ENCODE measurements around the gene JARID2.

DNA sequence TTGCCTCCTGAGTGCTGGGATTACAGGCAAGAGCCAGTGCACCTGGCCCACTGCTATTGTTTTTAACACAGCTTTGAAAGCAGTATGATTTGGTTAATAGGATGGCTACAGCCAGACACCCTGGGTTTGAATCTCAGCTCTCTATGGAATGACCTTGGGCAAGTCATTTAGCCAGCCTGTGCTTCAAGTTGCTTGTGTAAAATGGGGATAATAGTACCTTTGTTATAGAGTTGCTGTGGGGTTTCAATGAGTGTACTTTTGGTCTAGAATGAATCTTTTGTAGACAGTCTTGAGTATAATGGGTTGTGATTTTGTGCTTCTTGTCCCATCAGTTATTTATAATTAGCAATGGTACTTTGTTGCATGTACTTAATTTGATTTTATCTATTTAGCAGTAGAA, 70.9 kb downstream of the JARID2 start:
- TF ChIP-seq, protein P1, sequence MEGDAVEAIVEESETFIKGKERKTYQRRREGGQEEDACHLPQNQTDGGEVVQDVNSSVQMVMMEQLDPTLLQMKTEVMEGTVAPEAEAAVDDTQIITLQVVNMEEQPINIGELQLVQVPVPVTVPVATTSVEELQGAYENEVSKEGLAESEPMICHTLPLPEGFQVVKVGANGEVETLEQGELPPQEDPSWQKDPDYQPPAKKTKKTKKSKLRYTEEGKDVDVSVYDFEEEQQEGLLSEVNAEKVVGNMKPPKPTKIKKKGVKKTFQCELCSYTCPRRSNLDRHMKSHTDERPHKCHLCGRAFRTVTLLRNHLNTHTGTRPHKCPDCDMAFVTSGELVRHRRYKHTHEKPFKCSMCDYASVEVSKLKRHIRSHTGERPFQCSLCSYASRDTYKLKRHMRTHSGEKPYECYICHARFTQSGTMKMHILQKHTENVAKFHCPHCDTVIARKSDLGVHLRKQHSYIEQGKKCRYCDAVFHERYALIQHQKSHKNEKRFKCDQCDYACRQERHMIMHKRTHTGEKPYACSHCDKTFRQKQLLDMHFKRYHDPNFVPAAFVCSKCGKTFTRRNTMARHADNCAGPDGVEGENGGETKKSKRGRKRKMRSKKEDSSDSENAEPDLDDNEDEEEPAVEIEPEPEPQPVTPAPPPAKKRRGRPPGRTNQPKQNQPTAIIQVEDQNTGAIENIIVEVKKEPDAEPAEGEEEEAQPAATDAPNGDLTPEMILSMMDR (IDR thresholded peaks at IDR 0.05; ENCODE audit: insufficient read depth, low read length, poor library complexity, severe bottlenecking), result no peak
- no peak for TF ChIP-seq EZH2phosphoT487 (conservative IDR thresholded peaks at IDR 0.05; ENCODE audit: low read length)

All from SU-DHL-6 (cell line).